C4-2B (cell line): ENCODE measurements around the gene CCDC33.

Source experiments
- ZFX ChIP-seq: fragments of 450-650 bp; IDR thresholded peaks from 2 replicates; pipeline ENCODE4 v1.6.1; 2017
- TF ChIP-seq, protein P1 (sequence below): fragments of 450-650 bp; conservative IDR thresholded peaks from 2 replicates; pipeline ENCODE4 v1.5.1; 2017; ENCODE audit warnings: mild to moderate bottlenecking

DNA sequence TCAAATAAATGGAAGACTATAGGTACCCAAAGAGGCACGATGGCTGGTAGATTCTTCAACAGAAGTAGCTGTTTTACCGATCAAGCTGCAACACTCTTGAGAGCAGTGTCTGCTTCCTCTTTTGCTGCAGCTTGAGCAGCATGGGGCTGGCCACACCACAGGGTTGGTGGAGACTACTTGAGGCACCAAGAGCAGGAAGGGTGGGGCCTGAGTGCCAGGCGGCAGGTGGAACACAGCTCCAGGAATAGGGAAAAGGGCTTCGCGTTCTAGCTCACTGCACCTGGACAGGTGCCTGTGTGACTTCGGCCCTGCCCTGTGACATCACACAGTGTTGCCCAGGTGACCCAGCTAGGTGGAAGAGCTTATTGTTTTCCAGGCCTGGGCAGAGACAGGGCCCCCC is at the start of gene CCDC33:
- TF ChIP-seq, protein P1, sequence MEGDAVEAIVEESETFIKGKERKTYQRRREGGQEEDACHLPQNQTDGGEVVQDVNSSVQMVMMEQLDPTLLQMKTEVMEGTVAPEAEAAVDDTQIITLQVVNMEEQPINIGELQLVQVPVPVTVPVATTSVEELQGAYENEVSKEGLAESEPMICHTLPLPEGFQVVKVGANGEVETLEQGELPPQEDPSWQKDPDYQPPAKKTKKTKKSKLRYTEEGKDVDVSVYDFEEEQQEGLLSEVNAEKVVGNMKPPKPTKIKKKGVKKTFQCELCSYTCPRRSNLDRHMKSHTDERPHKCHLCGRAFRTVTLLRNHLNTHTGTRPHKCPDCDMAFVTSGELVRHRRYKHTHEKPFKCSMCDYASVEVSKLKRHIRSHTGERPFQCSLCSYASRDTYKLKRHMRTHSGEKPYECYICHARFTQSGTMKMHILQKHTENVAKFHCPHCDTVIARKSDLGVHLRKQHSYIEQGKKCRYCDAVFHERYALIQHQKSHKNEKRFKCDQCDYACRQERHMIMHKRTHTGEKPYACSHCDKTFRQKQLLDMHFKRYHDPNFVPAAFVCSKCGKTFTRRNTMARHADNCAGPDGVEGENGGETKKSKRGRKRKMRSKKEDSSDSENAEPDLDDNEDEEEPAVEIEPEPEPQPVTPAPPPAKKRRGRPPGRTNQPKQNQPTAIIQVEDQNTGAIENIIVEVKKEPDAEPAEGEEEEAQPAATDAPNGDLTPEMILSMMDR: no peak
- TF ChIP-seq ZFX: no peak
